ENCODE results near the gene COA8. TPM values are rescaled to one million over a fixed set of nuclear protein-coding genes. Genes with fewer than 3 reads are reported as not detected.

The COA8 gene
- polyA plus RNA-seq, 1 donor from 2014 or later = 169 TPM

- H3K9me3 ChIP-seq (ENCODE audit: low read length) = no peaks in the 10 kb centered on the region
- TF ChIP-seq CTCF (IDR thresholded peaks at IDR 0.05; ENCODE audit: poor library complexity, severe bottlenecking) = peak; percentile 2
- no peak for TF ChIP-seq SMC3 (conservative IDR thresholded peaks at IDR 0.05; ENCODE audit: poor library complexity)
- TF ChIP-seq TAF1 (IDR thresholded peaks at IDR 0.05; ENCODE audit: low read depth) = no peak
- TF ChIP-seq MXI1 (conservative IDR thresholded peaks at IDR 0.05; ENCODE audit: poor library complexity, severe bottlenecking) = no peak
- H3K79me2 ChIP-seq (replicated peaks; ENCODE audit: insufficient read depth, low read length) = peaks cover 59% of the 10 kb centered on the region
- no peaks in the 10 kb centered on the region for H3K9me2 ChIP-seq (ENCODE audit: insufficient read depth, low read length)
- H3K4me2 ChIP-seq (ENCODE audit: low read length) = peak overlapping the region; percentile 63
- no peaks in the 10 kb centered on the region for H3K36me3 ChIP-seq (ENCODE audit: insufficient read depth, low read length)
- peak overlapping the region; percentile 51 for H2AFZ ChIP-seq (ENCODE audit: low read depth, low read length)
- H3K9ac ChIP-seq (ENCODE audit: low read length) = peak overlapping the region; percentile 97
- H4K20me1 ChIP-seq (ENCODE audit: insufficient read depth) = peaks cover 4% of the 10 kb centered on the region
- H3K27me3 ChIP-seq (ENCODE audit: insufficient read depth, low read depth, low read length) = no peaks in the 10 kb centered on the region
- peak overlapping the region; percentile 89 for H3K4me3 ChIP-seq (ENCODE audit: low read length)
- peak overlapping the region; percentile 88 for H3K27ac ChIP-seq (ENCODE audit: low read length)
- H3F3A ChIP-seq (ENCODE audit: insufficient read depth, low read length, poor library complexity, severe bottlenecking) = no peaks in the 10 kb centered on the region
These were observed 66.9 kb downstream of the COA8 start for GRCh38 chr14:103629503-103630121.

- peak overlapping the region; percentile 63 for H3K4me2 ChIP-seq (ENCODE audit: low read length)
- H2AFZ ChIP-seq (ENCODE audit: low read depth, low read length) = no peak overlapping the region
- no peaks in the 10 kb centered on the region for H3K27me3 ChIP-seq (ENCODE audit: insufficient read depth, low read depth, low read length)
- TF ChIP-seq SMC3 (conservative IDR thresholded peaks at IDR 0.05; ENCODE audit: poor library complexity) = no peak
- no peaks in the 10 kb centered on the region for H3K36me3 ChIP-seq (ENCODE audit: insufficient read depth, low read length)
- H3K79me2 ChIP-seq (replicated peaks; ENCODE audit: insufficient read depth, low read length) = peaks cover 68% of the 10 kb centered on the region
- H3F3A ChIP-seq (ENCODE audit: insufficient read depth, low read length, poor library complexity, severe bottlenecking) = no peaks in the 10 kb centered on the region
- peaks cover 13% of the 10 kb centered on the region for H4K20me1 ChIP-seq (ENCODE audit: insufficient read depth)
- no peaks in the 10 kb centered on the region for H3K9me2 ChIP-seq (ENCODE audit: insufficient read depth, low read length)
- H3K4me3 ChIP-seq (ENCODE audit: low read length) = peak overlapping the region; percentile 89
- peak overlapping the region; percentile 88 for H3K27ac ChIP-seq (ENCODE audit: low read length)
- no peaks in the 10 kb centered on the region for H3K9me3 ChIP-seq (ENCODE audit: low read length)
- H3K9ac ChIP-seq (ENCODE audit: low read length) = peak overlapping the region; percentile 97
These were observed 67.8 kb downstream of the COA8 start for GRCh38 chr14:103630364-103631108.

GRCh38 chr14:103633391-103633790, 70.6 kb downstream of the COA8 start:
- Histone ChIP-seq H3K9me3 (ENCODE audit: low read length) (no peaks in the 10 kb centered on the region), H3K27me3 (ENCODE audit: insufficient read depth, low read depth, low read length) (no peaks in the 10 kb centered on the region), H4K20me1 (ENCODE audit: insufficient read depth) (peaks cover 18% of the 10 kb centered on the region), H3F3A (ENCODE audit: insufficient read depth, low read length, poor library complexity, severe bottlenecking) (no peaks in the 10 kb centered on the region), H3K79me2 (replicated peaks; ENCODE audit: insufficient read depth, low read length) (peaks cover 94% of the 10 kb centered on the region), H3K36me3 (ENCODE audit: insufficient read depth, low read length) (peaks cover 4% of the 10 kb centered on the region), H3K27ac (ENCODE audit: low read length) (no peak overlapping the region), H3K9me2 (ENCODE audit: insufficient read depth, low read length) (no peaks in the 10 kb centered on the region), H3K4me2 (ENCODE audit: low read length) (no peak overlapping the region), H3K4me3 (ENCODE audit: low read length) (no peak overlapping the region), H2AFZ (ENCODE audit: low read depth, low read length) (no peak overlapping the region), H3K9ac (ENCODE audit: low read length) (no peak overlapping the region)
- TF ChIP-seq SMC3 (conservative IDR thresholded peaks at IDR 0.05; ENCODE audit: poor library complexity) = no peak
- TF ChIP-seq RAD21 (conservative IDR thresholded peaks at IDR 0.05) = no peak
- TF ChIP-seq EP300 (conservative IDR thresholded peaks at IDR 0.05; ENCODE audit: poor library complexity, severe bottlenecking) = no peak
- no peak for TF ChIP-seq MXI1 (conservative IDR thresholded peaks at IDR 0.05; ENCODE audit: poor library complexity, severe bottlenecking)
